T-helper 17 cell (primary cell): ENCODE results near the gene JAM3. TPM values are rescaled to one million over a fixed set of nuclear protein-coding genes. Genes with fewer than 3 reads are reported as not detected.

Experiments used
- ATAC-seq: fragments of 150-1000 bp; cut with Tn5 transposase; 2 replicates; pipeline ENCODE4 v1.10.0; 2021; ENCODE audit warnings: mild to moderate bottlenecking, moderate library complexity
- DNase-seq, 3 donors: peaks; one replicate each; pipeline versions ENCODE4 v3.0.0 to v3.0.0-alpha.2; 2020 to 2021
- H3K9me3 ChIP-seq: one replicate; pipeline ENCODE4 v1.7.0; 2013; ENCODE audit warnings: low read length, mild to moderate bottlenecking; ENCODE audit not compliant: control insufficient read depth, poor library complexity, severe bottlenecking
- H3K27ac Mint-ChIP-seq: one replicate; pipeline ENCODE4 v1.8.0; 2022; ENCODE audit warnings: mild to moderate bottlenecking, moderate library complexity, mixed read lengths
- H3K27me3 Mint-ChIP-seq: one replicate; pipeline ENCODE4 v1.8.0; 2022; ENCODE audit warnings: mixed read lengths
- H3K36me3 Mint-ChIP-seq: one replicate; pipeline ENCODE4 v1.8.0; 2022; ENCODE audit warnings: low read depth, mixed read lengths
- H3K4me1 Mint-ChIP-seq: one replicate; pipeline ENCODE4 v1.8.0; 2022; ENCODE audit warnings: mild to moderate bottlenecking, mixed read lengths
- H3K4me3 Mint-ChIP-seq: one replicate; pipeline ENCODE4 v1.8.0; 2022; ENCODE audit warnings: mild to moderate bottlenecking, moderate library complexity, mixed read lengths
- total RNA-seq, 4 donors: library from RNA in 2 of 4; stranded (reverse) in 2 of 4; gene quantifications; one replicate each; pipeline ENCODE4 v1.2.3 and lab custom pipeline; 2022 to 2026

Gene JAM3
- total RNA-seq, 2 donors from 2014 or later = 12.5 to 37.4 TPM

- ATAC-seq = no peak
- no peak overlapping the region for H3K27ac Mint-ChIP-seq
Observed at GRCh38 chr11:134119094-134119493, 50.2 kb downstream of the JAM3 start.

GRCh38 chr11:134120143-134120850, 51.4 kb downstream of the JAM3 start:
- H3K27me3 Mint-ChIP-seq = peaks cover 50% of the 10 kb centered on the region
- no peak overlapping the region for H3K4me3 Mint-ChIP-seq
- no peaks in the 10 kb centered on the region for H3K9me3 ChIP-seq
- peaks cover 4% of the 10 kb centered on the region for H3K4me1 Mint-ChIP-seq
- peak overlapping the region; percentile 14 for H3K27ac Mint-ChIP-seq
- ATAC-seq (no peak), DNase-seq (no peak)
- no peaks in the 10 kb centered on the region for H3K36me3 Mint-ChIP-seq

More at GRCh38 chr11:134119094-134119493, 50.2 kb downstream of the JAM3 start:
- Mint-ChIP-seq H3K4me3 (no peak overlapping the region), H3K27me3 (peaks cover 45% of the 10 kb centered on the region), H3K4me1 (peaks cover 3% of the 10 kb centered on the region), H3K36me3 (no peaks in the 10 kb centered on the region)
- no peak for DNase-seq
- no peaks in the 10 kb centered on the region for H3K9me3 ChIP-seq

- H3K27ac Mint-ChIP-seq = peak overlapping the region; percentile 14
- no peak overlapping the region for H3K4me3 Mint-ChIP-seq
- H3K9me3 ChIP-seq = no peaks in the 10 kb centered on the region
- peaks cover 9% of the 10 kb centered on the region for H3K4me1 Mint-ChIP-seq
- peaks cover 4% of the 10 kb centered on the region for H3K36me3 Mint-ChIP-seq
- no peak for DNase-seq
- ATAC-seq = no peak
- peaks cover 52% of the 10 kb centered on the region for H3K27me3 Mint-ChIP-seq
Observed at GRCh38 chr11:134120921-134121526, 52.2 kb downstream of the JAM3 start.

- H3K4me1 Mint-ChIP-seq = peaks cover 11% of the 10 kb centered on the region
- peak overlapping the region; percentile 49 for H3K4me3 Mint-ChIP-seq
- no peaks in the 10 kb centered on the region for H3K9me3 ChIP-seq
- ATAC-seq (peak; percentile 33), DNase-seq (no peak)
- no peak overlapping the region for H3K27ac Mint-ChIP-seq
- H3K27me3 Mint-ChIP-seq = peaks cover 39% of the 10 kb centered on the region
- peaks cover 4% of the 10 kb centered on the region for H3K36me3 Mint-ChIP-seq
Observed at GRCh38 chr11:134124660-134125451, 56.0 kb downstream of the JAM3 start.

GRCh38 chr11:134125507-134125906, 56.6 kb downstream of the JAM3 start:
- peaks cover 11% of the 10 kb centered on the region for H3K4me1 Mint-ChIP-seq
- DNase-seq (no peak), ATAC-seq (no peak)
- H3K27me3 Mint-ChIP-seq = peaks cover 39% of the 10 kb centered on the region
- H3K4me3 Mint-ChIP-seq = no peak overlapping the region
- peaks cover 1% of the 10 kb centered on the region for H3K9me3 ChIP-seq
- H3K27ac Mint-ChIP-seq = no peak overlapping the region
- H3K36me3 Mint-ChIP-seq = peaks cover 4% of the 10 kb centered on the region

GRCh38 chr11:134126217-134126822, 57.4 kb downstream of the JAM3 start:
- H3K9me3 ChIP-seq = peaks cover 3% of the 10 kb centered on the region
- peaks cover 35% of the 10 kb centered on the region for H3K27me3 Mint-ChIP-seq
- peaks cover 11% of the 10 kb centered on the region for H3K4me1 Mint-ChIP-seq
- DNase-seq = no peak
- ATAC-seq = no peak
- H3K27ac Mint-ChIP-seq = no peak overlapping the region
- peaks cover 4% of the 10 kb centered on the region for H3K36me3 Mint-ChIP-seq
- H3K4me3 Mint-ChIP-seq = no peak overlapping the region

GRCh38 chr11:134131628-134132244, 62.9 kb downstream of the JAM3 start:
- Mint-ChIP-seq H3K4me3 (no peak overlapping the region), H3K27ac (no peak overlapping the region), H3K36me3 (no peaks in the 10 kb centered on the region), H3K4me1 (no peaks in the 10 kb centered on the region), H3K27me3 (no peaks in the 10 kb centered on the region)
- ATAC-seq (no peak), DNase-seq (no peak)
- H3K9me3 ChIP-seq = peaks cover 16% of the 10 kb centered on the region

GRCh38 chr11:134132808-134133207, 63.9 kb downstream of the JAM3 start:
- ATAC-seq (no peak), DNase-seq (no peak)
- no peak overlapping the region for H3K27ac Mint-ChIP-seq
- no peaks in the 10 kb centered on the region for H3K36me3 Mint-ChIP-seq
- H3K27me3 Mint-ChIP-seq = no peaks in the 10 kb centered on the region
- peaks cover 16% of the 10 kb centered on the region for H3K9me3 ChIP-seq
- no peaks in the 10 kb centered on the region for H3K4me1 Mint-ChIP-seq
- H3K4me3 Mint-ChIP-seq = no peak overlapping the region

- no peak for DNase-seq
- no peaks in the 10 kb centered on the region for H3K4me1 Mint-ChIP-seq
- no peaks in the 10 kb centered on the region for H3K27me3 Mint-ChIP-seq
- no peak for ATAC-seq
- peaks cover 16% of the 10 kb centered on the region for H3K9me3 ChIP-seq
- H3K4me3 Mint-ChIP-seq = no peak overlapping the region
- H3K27ac Mint-ChIP-seq = no peak overlapping the region
- no peaks in the 10 kb centered on the region for H3K36me3 Mint-ChIP-seq
Observed at GRCh38 chr11:134134167-134134566, 65.3 kb downstream of the JAM3 start.

GRCh38 chr11:134138376-134138775, 69.5 kb downstream of the JAM3 start:
- peaks cover 4% of the 10 kb centered on the region for H3K9me3 ChIP-seq
- ATAC-seq (no peak), DNase-seq (no peak)
- Mint-ChIP-seq H3K36me3 (no peaks in the 10 kb centered on the region), H3K4me1 (peaks cover under 1% of the 10 kb centered on the region), H3K27me3 (no peaks in the 10 kb centered on the region), H3K4me3 (no peak overlapping the region), H3K27ac (no peak overlapping the region)

GRCh38 chr11:134139303-134139872, 70.5 kb downstream of the JAM3 start:
- DNase-seq (no peak), ATAC-seq (no peak)
- no peak overlapping the region for H3K4me3 Mint-ChIP-seq
- peaks cover 3% of the 10 kb centered on the region for H3K36me3 Mint-ChIP-seq
- H3K9me3 ChIP-seq = no peaks in the 10 kb centered on the region
- H3K27ac Mint-ChIP-seq = peak overlapping the region; percentile 51
- no peaks in the 10 kb centered on the region for H3K27me3 Mint-ChIP-seq
- H3K4me1 Mint-ChIP-seq = peaks cover 10% of the 10 kb centered on the region

- Mint-ChIP-seq H3K36me3 (peaks cover 3% of the 10 kb centered on the region), H3K27me3 (no peaks in the 10 kb centered on the region), H3K27ac (no peak overlapping the region), H3K4me3 (no peak overlapping the region), H3K4me1 (peaks cover 13% of the 10 kb centered on the region)
- peak; percentile 77 for ATAC-seq
- no peaks in the 10 kb centered on the region for H3K9me3 ChIP-seq
- DNase-seq = peak in 1 of 3 donors; percentile 22
Observed at GRCh38 chr11:134139873-134140331, 71.0 kb downstream of the JAM3 start.
